GM18873 (cell line): ENCODE data around the gene PPP4R2.
"Not testable (repeated sequence)": the region's sequence is repeated elsewhere in the genome, so short reads cannot be mapped to it uniquely, and the experiment has no call there.

Experiments used
- ATAC-seq: cut with Tn5 transposase; IDR thresholded peaks from one replicate; pipeline ENCODE4 v1.9.1; 2021; ENCODE audit warnings: mild to moderate bottlenecking, moderate library complexity, moderate number of reproducible peaks; ENCODE audit not compliant: unreplicated experiment, low FRiP score

The PPP4R2 gene

DNA sequence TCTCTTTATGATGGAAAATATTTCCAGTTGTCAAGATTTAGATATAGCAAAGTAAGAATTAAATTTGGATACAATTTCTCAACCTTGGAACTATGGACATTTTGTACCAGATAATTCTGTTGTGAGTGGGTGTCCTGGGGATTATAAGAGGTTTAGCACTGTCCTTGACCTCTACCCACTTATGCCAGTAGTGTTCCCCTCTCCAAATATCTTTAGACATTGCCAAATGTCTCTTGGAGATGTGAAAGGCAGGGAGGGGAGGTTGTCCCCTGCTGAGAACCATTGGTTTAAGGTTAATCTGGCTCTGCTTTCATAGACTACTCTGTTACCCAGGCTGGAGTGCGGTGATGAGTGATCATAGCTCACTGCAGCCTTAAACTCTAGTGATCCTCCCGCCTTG is 64.8 kb downstream of the PPP4R2 start, which contains the start of gene EBLN2:
EBLN2 (plus strand) TSS at position 244 of the 400 bp plus-strand sequence. CDS start 423 bp downstream, outside the sequence.
- ATAC-seq = no peak

DNA sequence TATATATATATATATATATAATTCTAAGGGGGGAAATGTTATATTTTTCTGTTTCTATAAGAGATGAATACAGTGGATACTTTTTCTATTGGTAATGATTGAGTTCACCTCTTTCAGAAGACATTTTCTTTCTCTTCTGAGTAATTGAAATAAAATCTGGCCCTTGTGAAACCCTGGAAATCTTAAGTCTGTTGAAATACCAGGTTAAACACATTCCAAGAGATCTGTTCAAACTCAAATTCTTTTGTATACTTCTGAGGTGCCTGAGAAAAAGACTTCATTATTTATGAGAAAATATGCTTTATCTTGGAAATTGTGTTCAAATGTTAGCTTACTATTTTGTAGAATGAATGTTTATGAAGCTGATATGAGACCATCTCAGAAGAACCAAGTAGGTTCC is 69.6 kb downstream of the PPP4R2 start:
- ATAC-seq = not testable (repeated sequence)

DNA sequence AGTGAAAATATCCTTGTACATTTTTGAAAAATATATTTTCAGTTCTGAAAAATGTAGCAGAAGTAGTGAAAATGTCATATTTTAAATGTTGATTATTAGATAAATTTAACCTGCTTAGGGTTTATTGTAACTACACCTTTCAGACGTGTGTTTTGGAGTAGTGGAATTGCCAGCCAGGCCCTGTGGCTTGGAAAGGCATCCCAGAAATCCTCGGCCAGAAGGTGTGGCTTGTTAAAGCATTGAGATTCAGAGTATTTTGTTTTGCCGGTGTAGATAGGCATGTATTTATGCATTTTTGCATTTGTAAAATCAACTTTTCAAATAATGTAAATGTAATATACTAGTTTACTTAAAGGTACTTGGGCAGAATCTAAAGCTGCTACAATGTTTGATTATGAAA is 71.8 kb downstream of the PPP4R2 start:
- no peak for ATAC-seq

GRCh38 chr3:73069187-73069586 is 72.6 kb downstream of the PPP4R2 start:
- ATAC-seq = no peak

DNA sequence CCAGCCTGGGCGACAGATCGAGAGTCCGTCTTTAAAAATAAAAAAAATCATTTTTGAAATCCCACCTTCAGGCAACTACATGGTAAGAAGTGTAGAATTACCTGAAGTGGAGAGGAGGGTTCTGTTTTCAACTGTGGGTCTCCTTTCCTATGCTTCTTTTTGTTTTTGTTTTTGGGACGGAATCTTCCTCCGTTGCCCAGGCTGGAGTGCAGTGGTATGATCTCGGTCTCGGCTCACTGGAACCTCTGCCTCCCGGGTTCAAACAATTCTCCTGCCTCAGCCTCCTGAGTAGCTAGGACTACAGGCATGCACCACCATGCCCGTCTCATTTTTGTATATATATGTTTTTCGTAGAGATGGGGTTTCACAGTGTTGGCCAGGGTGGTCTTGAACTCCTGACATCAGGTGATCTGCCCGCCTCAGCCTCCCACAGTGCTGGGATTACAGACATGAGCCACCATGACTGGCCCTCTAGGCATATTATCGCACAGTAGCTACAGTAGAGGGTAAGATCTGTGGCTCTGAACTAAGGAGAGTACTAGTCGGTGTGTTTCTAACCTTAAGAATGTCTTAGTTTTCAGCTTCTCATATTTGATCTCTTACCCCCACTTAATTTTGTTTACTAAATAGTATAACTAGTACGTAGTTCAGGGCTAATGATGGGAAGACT is 73.3 kb downstream of the PPP4R2 start:
- ATAC-seq = no peak

DNA sequence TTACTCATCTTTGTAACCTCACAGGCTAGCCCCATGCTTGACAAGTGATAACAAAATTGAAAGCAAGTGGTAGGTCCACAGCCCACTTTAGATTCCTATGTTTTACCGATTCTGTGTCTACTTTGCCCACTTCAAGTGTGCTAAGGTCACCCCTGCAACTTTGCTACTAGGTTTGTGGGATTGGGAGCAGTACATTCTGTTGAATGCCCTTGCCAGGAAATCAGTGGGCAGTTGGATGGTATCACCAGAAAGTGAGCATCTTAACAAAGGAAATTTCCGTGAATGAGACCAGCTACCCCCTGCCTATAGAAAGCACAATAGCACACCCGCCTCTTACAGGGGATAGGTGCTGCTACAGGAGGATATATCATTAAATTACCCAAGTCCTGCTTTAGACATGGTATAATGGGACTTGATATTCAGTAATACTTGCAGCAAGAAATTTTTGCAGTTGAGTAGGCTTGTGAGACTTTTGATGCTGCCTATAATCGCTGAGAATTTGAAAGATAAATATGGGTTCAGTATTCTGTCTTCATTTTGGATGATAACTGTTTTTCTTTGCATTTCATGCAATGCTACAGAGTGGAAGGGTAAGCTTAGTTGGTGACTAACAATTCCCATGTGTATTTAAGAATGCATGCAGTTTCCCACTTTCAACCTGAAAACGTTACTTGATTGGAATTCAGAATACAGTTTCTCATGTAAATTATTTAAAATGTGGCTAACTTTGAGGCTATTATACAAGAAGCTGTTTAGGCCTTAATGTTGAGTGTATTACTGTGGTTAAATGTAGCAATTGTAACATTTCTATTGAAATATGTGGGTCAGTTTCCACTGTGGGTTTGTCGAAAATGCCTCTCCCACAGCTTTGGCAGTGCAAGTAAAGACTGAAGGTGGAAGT is 74.3 kb downstream of the PPP4R2 start:
- no peak for ATAC-seq

GRCh38 chr3:73071952-73072351 is 75.3 kb downstream of the PPP4R2 start:
- ATAC-seq = no peak

DNA sequence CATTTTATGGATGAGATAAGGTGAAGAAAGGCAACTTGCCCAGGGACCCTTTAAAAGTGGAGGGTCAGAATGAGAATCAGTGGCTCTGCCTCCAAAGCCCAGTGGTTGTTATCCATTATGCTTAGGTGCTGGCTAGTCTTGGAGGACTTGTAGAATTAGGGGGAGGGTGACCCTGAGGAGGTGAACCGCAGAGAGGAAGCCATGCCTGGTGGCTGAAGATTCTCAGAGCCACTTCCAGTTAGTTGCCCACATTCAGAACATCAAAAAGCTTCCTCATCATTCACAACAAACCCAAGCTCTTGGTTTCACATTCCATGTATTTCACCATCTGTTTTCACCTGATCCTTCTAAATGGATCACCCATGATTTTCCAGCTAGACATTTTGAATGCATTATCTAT is 76.0 kb downstream of the PPP4R2 start:
- ATAC-seq = no peak

DNA sequence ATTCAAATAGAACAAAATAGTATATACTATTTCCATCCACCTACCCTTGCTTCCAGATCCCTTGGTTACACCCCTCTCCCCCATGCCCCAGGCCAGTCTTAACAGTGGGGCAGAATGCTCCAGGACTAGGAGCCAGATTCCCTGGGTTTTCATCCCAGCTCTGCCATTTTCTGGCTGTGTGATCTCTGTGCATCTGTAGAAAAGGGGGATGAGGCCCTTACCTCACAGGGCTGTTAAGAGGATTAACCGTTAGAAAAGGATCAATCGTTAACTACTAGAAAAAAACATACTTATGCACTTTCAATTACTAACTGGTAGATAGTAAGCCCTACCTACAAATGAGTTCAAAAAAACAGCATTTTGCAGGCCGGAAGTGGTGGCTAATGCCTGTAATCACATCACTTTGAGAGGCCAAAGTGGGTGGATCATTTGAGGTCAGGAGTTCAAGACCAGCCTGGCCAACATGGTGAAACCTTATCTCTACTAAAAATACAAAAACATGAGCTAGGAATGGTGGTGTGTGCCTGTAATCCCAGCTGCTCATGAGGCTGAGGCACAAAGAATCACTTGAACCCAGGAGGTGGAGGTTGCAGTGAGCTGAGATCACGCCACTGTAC is 76.6 kb downstream of the PPP4R2 start:
- no peak for ATAC-seq

DNA sequence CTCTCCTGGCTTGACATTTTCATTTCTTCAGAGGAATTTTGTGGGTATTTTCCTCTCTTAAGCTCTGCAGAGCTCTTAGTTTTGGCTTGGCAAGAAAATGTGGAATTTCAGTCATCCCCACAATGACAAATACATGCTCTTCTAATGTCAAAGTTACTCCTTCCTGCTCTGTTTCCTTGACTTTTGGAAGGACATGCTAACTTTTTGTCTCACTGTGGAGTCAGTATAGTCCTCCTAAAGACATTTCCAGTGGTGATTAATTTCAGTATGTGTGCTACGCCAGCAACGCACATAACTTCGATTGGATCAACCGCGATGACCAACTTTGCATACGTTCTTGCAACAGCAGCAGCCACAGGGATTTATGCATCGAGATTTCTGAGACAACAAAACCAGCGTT is 78.2 kb downstream of the PPP4R2 start:
- ATAC-seq = no peak

- ATAC-seq = no peak
Measured at GRCh38 chr3:73080216-73080966, 83.8 kb downstream of the PPP4R2 start.

GRCh38 chr3:73081140-73081539 is 84.5 kb downstream of the PPP4R2 start:
- ATAC-seq = no peak

GRCh38 chr3:73084170-73084569 is 87.6 kb downstream of the PPP4R2 start:
- no peak for ATAC-seq

DNA sequence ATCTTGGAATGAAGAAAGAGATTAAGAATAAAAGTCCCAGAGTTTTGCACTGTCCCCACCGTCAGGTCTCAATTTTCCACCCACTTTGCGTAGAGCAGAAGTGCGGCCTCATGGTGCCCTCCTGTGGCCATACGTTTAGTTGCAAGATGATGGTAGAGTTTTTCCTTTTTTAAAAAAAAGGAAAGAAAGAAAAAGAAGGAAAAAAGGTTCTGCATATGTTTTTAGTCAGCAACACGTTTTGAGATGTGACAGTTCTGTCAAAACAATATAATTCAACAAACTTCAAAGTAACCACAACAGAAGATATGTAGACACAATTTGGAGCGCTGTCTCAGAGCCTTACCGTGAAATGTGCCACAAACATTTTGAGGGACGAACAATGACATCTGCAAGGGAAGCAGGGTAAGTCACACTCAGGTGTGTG is 89.5 kb downstream of the PPP4R2 start:
- ATAC-seq = no peak

- ATAC-seq = peak; percentile 59
Measured at GRCh38 chr3:73094129-73094528, 97.5 kb downstream of the PPP4R2 start.

DNA sequence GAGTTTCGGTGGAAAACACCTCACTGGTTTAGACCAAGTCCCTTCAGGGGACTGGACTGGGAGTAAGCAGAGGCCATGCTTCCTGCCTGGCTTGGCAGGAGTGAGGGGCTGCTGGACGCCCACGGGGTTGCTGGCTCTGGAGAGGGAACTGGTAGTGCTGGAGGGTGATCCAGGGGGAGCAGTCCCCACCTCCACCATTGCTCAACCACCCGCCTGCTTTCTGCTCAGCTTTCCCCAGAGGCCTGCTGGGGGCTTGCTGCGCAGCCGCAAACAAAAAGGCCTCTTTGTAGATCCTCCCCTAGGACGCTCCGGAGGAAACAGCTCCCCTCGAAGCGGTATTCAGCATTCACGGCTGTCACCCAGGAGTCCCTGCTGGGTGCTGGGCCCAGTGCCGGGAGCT is 98.3 kb downstream of the PPP4R2 start:
- no peak for ATAC-seq

DNA sequence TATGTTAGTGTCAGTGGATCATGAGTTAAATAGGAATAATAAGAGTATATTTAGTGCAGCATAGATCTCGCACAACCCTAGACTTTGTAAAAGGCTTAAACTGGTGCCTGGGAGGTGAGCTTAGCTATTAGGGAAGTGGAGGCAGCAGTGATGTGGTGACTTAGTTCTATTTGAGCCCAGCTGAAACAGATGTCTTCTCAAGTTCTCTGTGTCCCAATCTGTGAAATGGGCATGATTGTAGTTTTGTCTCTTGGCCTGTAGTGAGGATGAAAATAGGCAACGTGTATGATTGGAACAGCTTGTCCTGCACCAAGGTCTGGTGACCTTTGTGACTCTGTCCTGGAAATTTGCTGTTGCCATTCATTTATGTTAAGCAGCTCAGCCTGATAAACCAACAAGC is 99.6 kb downstream of the PPP4R2 start:
- no peak for ATAC-seq

DNA sequence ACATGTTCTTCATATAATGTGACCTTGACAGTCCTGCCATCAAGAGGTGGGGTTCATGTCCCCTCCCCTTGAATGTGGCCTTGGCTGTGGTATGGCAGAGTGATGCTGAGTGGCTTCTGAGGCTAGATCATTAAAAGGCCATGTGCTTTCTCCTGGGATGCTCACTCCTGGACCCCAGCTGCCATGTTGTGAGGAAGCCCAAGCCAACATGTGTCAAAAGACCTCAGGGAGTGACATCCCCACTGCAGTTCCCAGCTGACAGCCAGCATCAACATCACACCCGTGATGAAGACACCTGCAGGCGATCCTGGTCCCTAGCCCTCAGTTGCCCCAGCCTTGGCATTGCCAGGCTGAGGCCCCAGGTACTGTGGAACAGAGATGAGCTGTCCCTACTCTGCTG is 101.4 kb downstream of the PPP4R2 start:
- no peak for ATAC-seq

GRCh38 chr3:73098873-73099272 is 102.3 kb downstream of the PPP4R2 start:
- no peak for ATAC-seq

- ATAC-seq = no peak
Measured at GRCh38 chr3:73100741-73101559, 104.3 kb downstream of the PPP4R2 start.
